Measurements from ENCODE around the gene RFPL4AL1.
"Not testable (repeated sequence)": the region's sequence is repeated elsewhere in the genome, so short reads cannot be mapped to it uniquely, and the experiment has no call there.

RFPL4AL1 gene

DNA sequence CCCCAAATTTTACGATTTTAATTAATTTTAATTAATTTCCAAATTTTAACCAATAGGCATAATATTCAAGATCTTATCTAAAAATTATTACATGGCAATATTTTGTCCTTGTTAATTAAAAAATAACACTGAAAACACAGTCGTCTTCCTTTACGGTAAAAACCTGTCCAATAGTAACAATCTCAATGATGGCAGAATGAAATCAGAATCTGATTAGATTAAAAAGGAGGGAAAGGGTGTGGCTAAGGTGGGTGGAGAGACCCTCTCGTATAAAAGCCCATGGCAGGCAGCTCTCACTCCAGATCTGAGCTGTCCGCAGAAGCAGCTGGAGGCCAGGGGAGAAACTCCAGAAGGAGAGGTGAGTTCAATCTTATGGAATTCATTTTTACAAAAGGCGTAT, at the start of gene RFPL4AL1:
TSS of gene RFPL4AL1 (plus strand) at position 301 of the 400 bp plus-strand sequence. CDS start 2,687 bp downstream, outside the sequence.
- DNase-seq; intact Hi-C loops (cut with DNase I): not testable (repeated sequence)

- DNase-seq = no peak
- intact Hi-C loops (cut with DNase I) = no loop called here
These were observed 48.6 kb upstream of the RFPL4AL1 start for GRCh38 chr19:55720214-55720746.

DNA sequence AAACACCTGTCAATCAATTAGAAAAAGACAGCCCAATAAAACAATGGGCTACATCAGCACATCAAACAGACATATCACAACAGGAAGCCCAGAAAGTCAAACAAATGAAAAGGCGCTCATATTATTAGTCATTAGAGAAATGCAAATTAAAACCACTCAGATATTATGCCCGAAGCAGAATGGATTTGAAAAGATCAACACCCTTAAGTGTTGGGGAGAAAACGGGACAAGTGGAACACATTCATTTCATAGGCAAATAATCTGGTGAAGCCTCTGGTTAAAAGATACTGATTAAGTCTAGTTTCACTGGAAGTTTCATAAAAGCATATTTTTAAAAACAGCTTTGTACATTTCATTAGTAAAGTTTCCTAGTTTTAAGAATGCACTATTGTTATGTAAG, 48.1 kb upstream of the RFPL4AL1 start:
- no peak for DNase-seq
- intact Hi-C loops (cut with DNase I) = no loop called here

DNA sequence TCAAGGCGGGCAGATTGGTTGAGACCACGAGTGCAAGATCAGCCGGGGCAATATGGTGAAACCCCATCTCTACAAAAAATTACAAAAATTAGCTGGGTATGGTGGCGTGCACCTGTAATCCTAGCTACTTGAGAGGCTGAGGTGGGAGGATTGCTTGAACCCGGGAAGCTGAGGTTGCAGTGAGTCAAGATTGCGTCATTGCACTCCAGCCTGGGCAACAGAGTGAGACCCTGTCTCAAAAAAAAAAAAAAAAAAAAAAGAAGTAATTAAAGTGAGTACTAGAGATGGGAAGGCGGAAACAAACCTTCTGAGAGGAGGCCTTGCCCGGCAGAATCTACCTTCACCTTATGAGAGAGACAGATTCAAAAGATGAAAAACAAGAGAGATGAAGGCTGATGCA, 45.4 kb upstream of the RFPL4AL1 start:
- no peak for DNase-seq
- intact Hi-C loops (cut with DNase I) = no loop called here

- intact Hi-C loops (cut with DNase I); DNase-seq: not testable (repeated sequence)
These were observed 38.5 kb upstream of the RFPL4AL1 start for GRCh38 chr19:55730378-55730777.

DNA sequence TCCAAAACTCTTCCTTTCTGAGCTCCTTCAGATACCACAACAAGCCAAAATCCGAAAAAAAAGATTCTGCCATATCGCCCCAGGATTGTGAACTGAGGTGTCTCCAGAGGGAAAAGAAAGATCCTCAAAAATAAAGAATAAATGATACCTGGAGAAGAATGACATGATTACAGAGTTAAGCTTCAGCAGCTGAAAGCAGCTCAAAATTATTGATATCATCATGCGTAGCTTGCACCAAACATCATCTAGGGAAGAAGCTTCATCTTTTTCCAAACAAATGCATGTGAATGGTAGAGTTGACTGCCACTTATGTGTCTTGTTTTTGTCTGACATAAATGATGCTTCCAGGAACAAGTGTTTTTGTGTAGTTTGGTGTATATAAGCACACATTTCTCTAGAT, 30.6 kb upstream of the RFPL4AL1 start, which contains the start of gene NLRP9:
TSS of gene NLRP9 (minus strand) at position 101 of the 400 bp plus-strand sequence. CDS start at position 73, 28 bp downstream.
- intact Hi-C loops (cut with DNase I) = no loop called here
- no peak for DNase-seq

GRCh38 chr19:55750715-55751114, 18.2 kb upstream of the RFPL4AL1 start:
- intact Hi-C loops (cut with DNase I) = no loop called here
- no peak for DNase-seq

DNA sequence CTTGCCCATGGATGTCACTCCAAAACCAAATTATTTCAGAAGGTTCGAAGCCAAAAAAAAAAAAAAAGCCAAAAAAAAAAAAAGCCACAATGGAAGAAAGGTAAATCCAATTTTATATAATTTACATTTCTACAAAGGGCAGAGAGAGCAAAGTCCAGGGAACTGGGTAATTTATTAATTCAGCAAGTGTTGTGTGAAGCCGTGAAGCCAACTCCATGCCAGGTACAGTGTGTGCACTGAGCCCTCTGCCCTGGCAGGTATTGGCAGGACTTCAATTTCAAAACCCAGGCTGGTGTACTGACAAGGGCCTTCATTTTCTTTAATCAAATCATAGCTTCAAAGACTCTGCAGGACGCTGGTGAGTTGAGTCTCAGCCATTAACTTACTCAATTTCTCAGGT, 15.5 kb upstream of the RFPL4AL1 start:
- no peak for DNase-seq
- intact Hi-C loops (cut with DNase I) = no loop called here

- DNase-seq; intact Hi-C loops (cut with DNase I): not testable (repeated sequence)
These were observed 12.1 kb upstream of the RFPL4AL1 start for GRCh38 chr19:55756808-55757207.

DNA sequence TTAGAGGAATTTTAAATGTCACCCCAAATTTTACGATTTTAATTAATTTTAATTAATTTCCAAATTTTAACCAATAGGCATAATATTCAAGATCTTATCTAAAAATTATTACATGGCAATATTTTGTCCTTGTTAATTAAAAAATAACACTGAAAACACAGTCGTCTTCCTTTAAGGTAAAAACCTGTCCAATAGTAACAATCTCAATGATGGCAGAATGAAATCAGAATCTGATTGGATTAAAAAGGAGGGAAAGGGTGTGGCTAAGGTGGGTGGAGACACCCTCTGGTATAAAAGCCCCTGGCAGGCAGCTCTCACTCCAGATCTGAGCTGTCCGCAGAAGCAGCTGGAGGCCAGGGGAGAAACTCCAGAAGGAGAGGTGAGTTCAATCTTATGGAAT, 10.1 kb upstream of the RFPL4AL1 start, which contains the start of gene RFPL4A:
TSS of gene RFPL4A (plus strand) at position 301 of the 400 bp plus-strand sequence. CDS start 2,704 bp downstream, outside the sequence.
- DNase-seq; intact Hi-C loops (cut with DNase I): not testable (repeated sequence)

GRCh38 chr19:55766466-55766865, 2.5 kb upstream of the RFPL4AL1 start:
- intact Hi-C loops (cut with DNase I) = no loop called here

DNA sequence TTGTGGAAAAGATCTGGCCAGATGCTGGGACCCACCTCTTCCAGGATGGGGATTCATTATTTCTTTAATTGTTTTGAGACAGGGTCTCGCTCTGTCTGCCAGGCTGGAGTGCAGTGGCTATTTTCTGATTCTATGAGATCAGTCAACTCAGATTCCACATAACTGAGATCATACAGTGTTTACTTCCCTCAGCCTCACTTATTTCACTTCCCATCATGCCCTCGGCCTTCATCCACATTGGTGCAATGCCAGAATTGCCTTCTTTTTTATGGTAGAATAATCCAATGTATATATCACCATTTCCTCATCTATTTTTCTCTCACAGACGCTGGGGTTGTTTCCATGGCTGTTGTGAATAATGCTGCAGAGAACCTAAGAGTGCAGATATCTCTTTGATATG, 714 bp downstream of the RFPL4AL1 start:
- intact Hi-C loops (cut with DNase I); DNase-seq: not testable (repeated sequence)

More at GRCh38 chr19:55766466-55766865, 2.5 kb upstream of the RFPL4AL1 start:
- no peak for DNase-seq

DNA sequence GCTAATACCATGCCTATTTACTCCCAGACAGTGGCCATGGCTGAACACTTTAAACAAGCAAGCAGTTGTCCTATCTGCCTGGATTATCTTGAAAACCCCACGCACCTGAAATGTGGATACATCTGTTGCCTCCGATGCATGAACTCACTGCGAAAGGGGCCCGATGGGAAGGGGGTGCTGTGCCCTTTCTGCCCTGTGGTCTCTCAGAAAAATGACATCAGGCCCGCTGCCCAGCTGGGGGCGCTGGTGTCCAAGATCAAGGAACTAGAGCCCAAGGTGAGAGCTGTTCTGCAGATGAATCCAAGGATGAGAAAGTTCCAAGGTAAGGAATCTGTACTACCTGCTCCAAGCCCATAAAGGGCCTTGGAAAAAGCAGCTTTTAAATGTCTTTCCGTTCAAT, 8.6 kb downstream of the RFPL4AL1 start:
- no peak for DNase-seq

GRCh38 chr19:55778331-55778730, 9.4 kb downstream of the RFPL4AL1 start:
- intact Hi-C loops (cut with DNase I) = no loop called here
- DNase-seq = no peak

More for the DNA sequence above, 8.6 kb downstream of the RFPL4AL1 start:
- intact Hi-C loops (cut with DNase I) = no loop called here

GRCh38 chr19:55781112-55781511, 12.2 kb downstream of the RFPL4AL1 start:
- intact Hi-C loops (cut with DNase I) = no loop called here
- DNase-seq = no peak

DNA sequence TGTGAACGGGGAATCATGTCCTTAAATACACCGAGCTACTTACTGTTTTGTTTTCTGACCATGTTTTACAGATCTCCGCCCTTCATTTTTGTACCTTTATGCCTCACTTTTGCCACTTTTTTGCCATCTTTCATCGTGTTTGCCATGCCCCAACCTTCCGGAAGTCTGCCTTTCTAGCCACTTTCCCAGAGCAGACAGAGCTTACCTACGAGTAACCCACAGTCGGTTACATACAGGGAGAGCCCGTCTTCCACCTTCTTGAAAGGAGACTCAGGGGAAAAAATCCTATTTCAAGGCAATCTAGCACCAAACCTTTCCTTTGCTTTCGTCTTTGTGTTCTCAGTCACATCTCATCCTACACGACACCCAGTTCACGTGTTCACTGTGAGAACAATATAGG, 26.1 kb downstream of the RFPL4AL1 start:
- no peak for DNase-seq
- intact Hi-C loops (cut with DNase I) = no loop called here

GRCh38 chr19:55801416-55801815, 32.5 kb downstream of the RFPL4AL1 start:
- intact Hi-C loops (cut with DNase I) = no loop called here
- no peak for DNase-seq

DNA sequence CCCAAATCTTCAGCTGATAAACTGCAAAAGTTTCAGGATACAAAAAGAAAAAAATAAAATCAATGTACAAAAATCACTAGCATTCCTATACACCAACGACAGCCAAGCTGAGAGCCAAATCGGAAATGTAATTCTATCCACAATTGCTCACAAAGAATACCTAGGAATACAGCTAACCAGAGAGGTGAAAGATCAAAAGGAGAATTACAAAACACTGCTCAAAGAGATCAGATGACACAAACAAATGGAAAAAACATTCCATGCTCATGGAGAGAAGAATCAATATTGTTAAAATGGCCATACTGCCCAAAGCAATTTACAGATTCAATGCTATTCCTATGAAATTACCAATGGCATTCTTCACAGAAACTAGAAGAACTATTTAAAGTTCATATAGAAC, 33.4 kb downstream of the RFPL4AL1 start:
- intact Hi-C loops (cut with DNase I) = no loop called here
- no peak for DNase-seq

DNA sequence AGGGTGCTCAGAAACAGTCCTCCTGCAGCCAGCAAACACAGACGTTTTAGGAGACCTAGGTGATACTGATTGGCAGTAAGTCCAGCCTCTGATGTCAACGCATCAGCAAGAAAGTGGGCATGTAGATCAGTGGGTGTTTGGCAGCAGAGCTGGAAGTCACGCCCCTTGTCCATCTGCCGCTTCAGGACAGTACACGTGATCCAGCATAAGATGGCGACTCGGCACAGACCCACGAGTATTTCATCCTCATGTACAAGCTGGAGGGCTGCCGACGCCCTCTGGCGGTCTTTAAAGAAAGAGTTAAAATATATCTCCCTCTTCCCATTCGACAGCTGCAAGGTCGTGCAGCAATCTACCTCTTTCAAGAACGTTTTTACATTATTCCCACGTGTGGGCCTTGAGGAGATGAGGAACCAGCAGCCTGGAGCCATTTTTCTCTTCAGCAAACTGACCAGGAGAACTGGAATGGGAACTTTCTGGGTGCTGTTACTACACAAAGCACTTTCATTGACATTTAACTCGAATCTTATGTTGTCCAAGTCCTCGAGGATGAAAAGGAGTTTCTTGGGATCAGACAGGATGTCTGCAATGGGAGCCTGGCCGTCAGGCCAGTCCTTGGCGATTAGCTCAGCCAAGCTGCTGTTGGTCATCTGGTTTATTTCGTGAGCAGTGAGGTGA, 40.6 kb downstream of the RFPL4AL1 start:
- DNase-seq = peak in 2 of 10 donors; percentile 7 to 16
- intact Hi-C loops (cut with DNase I) = no loop called here

DNA sequence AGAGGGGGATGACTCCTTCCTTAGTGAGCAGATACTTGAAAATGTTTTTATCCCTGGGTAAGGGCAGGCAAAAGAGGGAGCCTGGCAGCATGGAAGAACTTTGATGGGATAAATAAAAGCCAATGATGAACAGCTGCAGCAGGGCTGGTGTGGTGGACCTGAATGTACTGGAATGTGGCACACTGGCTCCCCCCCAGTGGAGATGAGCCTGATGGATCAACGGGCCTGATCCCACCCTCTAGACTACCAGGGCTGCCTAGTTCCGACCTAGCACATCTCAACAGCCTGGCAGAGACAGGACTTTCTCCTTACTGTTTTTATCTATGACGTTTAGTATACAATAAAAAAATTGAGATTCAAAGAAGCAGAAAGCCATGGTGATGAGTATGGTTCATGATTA, 42.4 kb downstream of the RFPL4AL1 start:
- DNase-seq = no peak
- intact Hi-C loops (cut with DNase I) = no loop called here

- intact Hi-C loops (cut with DNase I) = no loop called here
- DNase-seq = no peak
These were observed 43.5 kb downstream of the RFPL4AL1 start for GRCh38 chr19:55812449-55812848.

DNA sequence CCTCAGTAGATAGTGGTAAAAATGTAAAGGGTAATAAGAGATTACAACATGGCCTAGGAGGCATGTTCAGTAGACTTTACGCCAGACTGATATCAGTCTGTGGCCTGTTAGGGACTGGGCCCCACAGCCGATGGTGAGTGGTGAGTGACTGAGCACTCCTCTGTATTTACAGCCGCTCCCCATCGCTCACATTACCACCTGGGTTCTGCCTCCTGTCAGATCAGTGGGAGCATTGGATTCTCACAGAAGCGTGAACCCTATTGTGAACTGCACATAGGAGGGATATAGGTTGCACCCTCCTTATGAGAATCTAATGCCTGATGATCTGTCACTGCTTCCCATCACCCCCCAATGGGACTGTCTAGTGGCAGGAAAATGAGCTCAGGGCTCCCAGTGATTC, 45.0 kb downstream of the RFPL4AL1 start:
- DNase-seq = no peak
- intact Hi-C loops (cut with DNase I) = no loop called here
